ENCODE data around the gene ARHGEF1. TPM values are rescaled to one million over a fixed set of nuclear protein-coding genes. Genes with fewer than 3 reads are reported as not detected.

Gene ARHGEF1
- total RNA-seq, 1 donor from 2014 or later, result 73.1 TPM

DNA sequence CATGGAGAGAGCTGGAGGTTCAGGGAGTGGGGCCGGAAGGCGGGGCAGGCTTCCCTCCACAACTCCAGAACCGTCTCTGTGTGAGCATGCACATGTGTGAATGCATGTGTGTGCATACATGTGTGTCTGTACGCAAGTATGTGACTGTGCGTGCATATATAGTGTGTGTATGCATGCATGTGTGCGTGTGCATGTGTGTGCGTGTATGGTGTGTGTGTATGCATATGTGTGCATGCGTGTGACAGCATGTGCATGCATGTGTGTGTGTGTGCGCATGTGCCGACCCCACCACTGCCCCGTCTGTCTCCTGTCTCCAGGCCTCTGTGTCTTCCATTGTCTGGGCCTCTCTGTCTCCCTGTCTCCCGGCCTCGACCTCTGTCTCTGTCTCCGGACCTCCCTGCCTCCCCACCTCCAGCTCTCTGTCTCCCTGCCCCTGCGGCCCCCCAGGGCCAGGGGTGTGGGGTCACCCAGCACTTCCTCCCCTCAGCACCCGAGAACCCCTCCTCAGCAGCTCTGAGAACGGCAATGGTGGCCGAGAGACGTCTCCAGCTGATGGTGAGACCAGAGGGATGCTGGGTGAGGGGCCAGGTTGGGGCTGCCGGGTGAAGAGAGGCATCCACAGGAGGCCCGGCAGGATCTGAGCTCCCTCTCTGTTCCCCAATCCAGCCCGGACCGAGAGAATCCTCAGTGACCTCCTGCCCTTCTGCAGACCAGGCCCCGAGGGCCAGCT lies 22.5 kb downstream of the ARHGEF1 start:
- H3K36me3 Mint-ChIP-seq (ENCODE audit: low read depth, unreplicated experiment), result peaks cover 22% of the 10 kb centered on the region
- no peak overlapping the region for H2AFZ ChIP-seq (ENCODE audit: low read depth, low read length)

DNA sequence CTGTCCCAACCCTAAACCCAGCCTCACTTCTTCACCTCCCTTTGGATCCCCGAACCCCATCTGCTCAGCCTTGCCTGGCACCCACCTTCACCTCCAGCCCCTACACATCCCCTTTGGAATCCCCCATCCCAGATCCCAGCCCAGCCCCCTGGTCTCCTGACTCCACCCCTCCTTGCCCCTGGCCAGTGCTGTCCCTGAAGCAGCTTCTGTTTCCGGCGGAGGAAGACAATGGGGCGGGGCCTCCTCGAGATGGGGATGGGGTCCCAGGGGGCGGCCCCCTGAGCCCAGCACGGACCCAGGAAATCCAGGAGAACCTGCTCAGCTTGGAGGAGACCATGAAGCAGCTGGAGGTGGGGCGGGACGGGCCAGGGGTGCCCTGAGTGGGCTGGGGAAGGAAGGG lies 23.3 kb downstream of the ARHGEF1 start:
- FAIRE-seq (no peak), DNase-seq (ENCODE audit: low read depth) (no peak)
- H3K79me2 ChIP-seq (ENCODE audit: insufficient read depth, low read length), result no peaks in the 10 kb centered on the region
- H3K4me1 ChIP-seq (ENCODE audit: insufficient read depth, low read length), result no peaks in the 10 kb centered on the region
- no peak overlapping the region for H2AFZ ChIP-seq (ENCODE audit: low read depth, low read length)
- H3K9me3 ChIP-seq (ENCODE audit: insufficient read depth, low read depth, low read length), result no peaks in the 10 kb centered on the region
- Mint-ChIP-seq H3K4me3 (ENCODE audit: unreplicated experiment) (no peak overlapping the region), H3K4me1 (ENCODE audit: low read depth, unreplicated experiment) (no peaks in the 10 kb centered on the region), H3K27me3 (ENCODE audit: low read depth, unreplicated experiment) (peaks cover 8% of the 10 kb centered on the region), H3K36me3 (ENCODE audit: low read depth, unreplicated experiment) (peaks cover 22% of the 10 kb centered on the region), H3K27ac (ENCODE audit: unreplicated experiment) (no peak overlapping the region), H3K9me3 (ENCODE audit: unreplicated experiment) (peaks cover 2% of the 10 kb centered on the region)
- peaks cover 46% of the 10 kb centered on the region for H4K20me1 ChIP-seq (ENCODE audit: insufficient read depth, low read length)
- H3K36me3 ChIP-seq (ENCODE audit: insufficient read depth, low read length), result peaks cover 17% of the 10 kb centered on the region
- no peak for TF ChIP-seq CTCF (IDR thresholded peaks at IDR 0.05; ENCODE audit: insufficient read depth, low read depth, low read length)
- no peak for TF ChIP-seq EZH2 (IDR thresholded peaks at IDR 0.05; ENCODE audit: insufficient read depth, low read length)
- no peak overlapping the region for H3K4me3 ChIP-seq (ENCODE audit: insufficient read depth, low read depth, low read length)
- H3K9ac ChIP-seq (ENCODE audit: low read length), result no peak overlapping the region
- no peak overlapping the region for H3K4me2 ChIP-seq (ENCODE audit: low read length)
- H3K27ac ChIP-seq (ENCODE audit: low read depth, low read length), result no peak overlapping the region
- peaks cover 6% of the 10 kb centered on the region for H3K27me3 ChIP-seq (ENCODE audit: insufficient read depth, low read length)

More for the DNA sequence above, 22.5 kb downstream of the ARHGEF1 start:
- no peaks in the 10 kb centered on the region for H3K4me1 ChIP-seq (ENCODE audit: insufficient read depth, low read length)
- no peak overlapping the region for H3K27ac ChIP-seq (ENCODE audit: low read depth, low read length)
- Mint-ChIP-seq H3K27me3 (ENCODE audit: low read depth, unreplicated experiment) (peaks cover 1% of the 10 kb centered on the region), H3K4me1 (ENCODE audit: low read depth, unreplicated experiment) (no peaks in the 10 kb centered on the region), H3K4me3 (ENCODE audit: unreplicated experiment) (no peak overlapping the region), H3K9me3 (ENCODE audit: unreplicated experiment) (no peaks in the 10 kb centered on the region), H3K27ac (ENCODE audit: unreplicated experiment) (no peak overlapping the region)
- TF ChIP-seq EZH2 (IDR thresholded peaks at IDR 0.05; ENCODE audit: insufficient read depth, low read length), result no peak
- peaks cover under 1% of the 10 kb centered on the region for H3K27me3 ChIP-seq (ENCODE audit: insufficient read depth, low read length)
- no peak for DNase-seq (ENCODE audit: low read depth)
- no peak for FAIRE-seq
- no peak overlapping the region for H3K4me2 ChIP-seq (ENCODE audit: low read length)
- no peaks in the 10 kb centered on the region for H3K79me2 ChIP-seq (ENCODE audit: insufficient read depth, low read length)
- peaks cover 38% of the 10 kb centered on the region for H4K20me1 ChIP-seq (ENCODE audit: insufficient read depth, low read length)
- no peaks in the 10 kb centered on the region for H3K9me3 ChIP-seq (ENCODE audit: insufficient read depth, low read depth, low read length)
- no peak overlapping the region for H3K4me3 ChIP-seq (ENCODE audit: insufficient read depth, low read depth, low read length)
- no peak overlapping the region for H3K9ac ChIP-seq (ENCODE audit: low read length)
- peaks cover 18% of the 10 kb centered on the region for H3K36me3 ChIP-seq (ENCODE audit: insufficient read depth, low read length)

GRCh38 chr19:41906916-41907680 lies 24.1 kb downstream of the ARHGEF1 start:
- no peak overlapping the region for H3K4me3 ChIP-seq (ENCODE audit: insufficient read depth, low read depth, low read length)
- H3K27ac Mint-ChIP-seq (ENCODE audit: unreplicated experiment), result no peak overlapping the region
- peaks cover 2% of the 10 kb centered on the region for H3K9me3 Mint-ChIP-seq (ENCODE audit: unreplicated experiment)
- DNase-seq (ENCODE audit: low read depth) (no peak), FAIRE-seq (no peak)
- H2AFZ ChIP-seq (ENCODE audit: low read depth, low read length), result no peak overlapping the region
- H3K9me3 ChIP-seq (ENCODE audit: insufficient read depth, low read depth, low read length), result no peaks in the 10 kb centered on the region
- no peak overlapping the region for H3K4me3 Mint-ChIP-seq (ENCODE audit: unreplicated experiment)
- H3K27ac ChIP-seq (ENCODE audit: low read depth, low read length), result no peak overlapping the region
- peaks cover 54% of the 10 kb centered on the region for H4K20me1 ChIP-seq (ENCODE audit: insufficient read depth, low read length)
- H3K4me1 Mint-ChIP-seq (ENCODE audit: low read depth, unreplicated experiment), result no peaks in the 10 kb centered on the region
- TF ChIP-seq EZH2 (IDR thresholded peaks at IDR 0.05; ENCODE audit: insufficient read depth, low read length) (no peak), CTCF (IDR thresholded peaks at IDR 0.05; ENCODE audit: insufficient read depth, low read depth, low read length) (no peak)
- peaks cover 15% of the 10 kb centered on the region for H3K27me3 Mint-ChIP-seq (ENCODE audit: low read depth, unreplicated experiment)
- H3K36me3 Mint-ChIP-seq (ENCODE audit: low read depth, unreplicated experiment), result peaks cover 17% of the 10 kb centered on the region
- no peak overlapping the region for H3K4me2 ChIP-seq (ENCODE audit: low read length)
- no peaks in the 10 kb centered on the region for H3K4me1 ChIP-seq (ENCODE audit: insufficient read depth, low read length)
- peaks cover 13% of the 10 kb centered on the region for H3K27me3 ChIP-seq (ENCODE audit: insufficient read depth, low read length)
- peaks cover 10% of the 10 kb centered on the region for H3K36me3 ChIP-seq (ENCODE audit: insufficient read depth, low read length)
- H3K9ac ChIP-seq (ENCODE audit: low read length), result no peak overlapping the region
- H3K79me2 ChIP-seq (ENCODE audit: insufficient read depth, low read length), result no peaks in the 10 kb centered on the region

All from astrocyte (in vitro differentiated cells and primary cell).